ENCODE data around the gene USP3. TPM values are rescaled to one million over a fixed set of nuclear protein-coding genes. Genes with fewer than 3 reads are reported as not detected.

Gene USP3
- total RNA-seq, 1 donor from 2014 or later, result 64.2 TPM

- H3K4me1 Mint-ChIP-seq, result peaks cover 29% of the 10 kb centered on the region
- Histone ChIP-seq H3F3A (ENCODE audit: low read depth) (peaks cover 27% of the 10 kb centered on the region), H2AFZ (replicated peaks) (no peak overlapping the region), H3K27ac (no peak overlapping the region), H3K4me1 (peaks cover 28% of the 10 kb centered on the region), H4K20me1 (ENCODE audit: low read depth) (no peaks in the 10 kb centered on the region), H3K9me3 (ENCODE audit: low read depth) (no peaks in the 10 kb centered on the region), H3K9ac (no peak overlapping the region), H3K4me2 (no peak overlapping the region), H3K27me3 (peaks cover 27% of the 10 kb centered on the region), H3K36me3 (no peaks in the 10 kb centered on the region), H3K79me2 (ENCODE audit: low read depth) (no peaks in the 10 kb centered on the region), H3K4me3 (no peak overlapping the region)
- peaks cover 6% of the 10 kb centered on the region for H3K36me3 Mint-ChIP-seq
- TF ChIP-seq EZH2 (IDR thresholded peaks at IDR 0.05) (no peak), EZH2phosphoT487 (IDR thresholded peaks at IDR 0.05) (no peak)
- TF ChIP-seq, protein P1, sequence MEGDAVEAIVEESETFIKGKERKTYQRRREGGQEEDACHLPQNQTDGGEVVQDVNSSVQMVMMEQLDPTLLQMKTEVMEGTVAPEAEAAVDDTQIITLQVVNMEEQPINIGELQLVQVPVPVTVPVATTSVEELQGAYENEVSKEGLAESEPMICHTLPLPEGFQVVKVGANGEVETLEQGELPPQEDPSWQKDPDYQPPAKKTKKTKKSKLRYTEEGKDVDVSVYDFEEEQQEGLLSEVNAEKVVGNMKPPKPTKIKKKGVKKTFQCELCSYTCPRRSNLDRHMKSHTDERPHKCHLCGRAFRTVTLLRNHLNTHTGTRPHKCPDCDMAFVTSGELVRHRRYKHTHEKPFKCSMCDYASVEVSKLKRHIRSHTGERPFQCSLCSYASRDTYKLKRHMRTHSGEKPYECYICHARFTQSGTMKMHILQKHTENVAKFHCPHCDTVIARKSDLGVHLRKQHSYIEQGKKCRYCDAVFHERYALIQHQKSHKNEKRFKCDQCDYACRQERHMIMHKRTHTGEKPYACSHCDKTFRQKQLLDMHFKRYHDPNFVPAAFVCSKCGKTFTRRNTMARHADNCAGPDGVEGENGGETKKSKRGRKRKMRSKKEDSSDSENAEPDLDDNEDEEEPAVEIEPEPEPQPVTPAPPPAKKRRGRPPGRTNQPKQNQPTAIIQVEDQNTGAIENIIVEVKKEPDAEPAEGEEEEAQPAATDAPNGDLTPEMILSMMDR (IDR thresholded peaks at IDR 0.05), result no peak
- H3K27ac Mint-ChIP-seq, result no peak overlapping the region
- no peak for DNase-seq (ENCODE audit: low spot score)
- H3K27me3 Mint-ChIP-seq (ENCODE audit: insufficient read depth, low read depth), result peaks cover 10% of the 10 kb centered on the region
- H3K9me3 Mint-ChIP-seq, result no peaks in the 10 kb centered on the region
- H3K4me3 Mint-ChIP-seq, result no peak overlapping the region
Observed at GRCh38 chr15:63605036-63605435, 100.6 kb downstream of the USP3 start.

- Histone ChIP-seq H3K4me3 (no peak overlapping the region), H4K20me1 (ENCODE audit: low read depth) (no peaks in the 10 kb centered on the region), H3K4me1 (peaks cover 31% of the 10 kb centered on the region), H3K27ac (no peak overlapping the region), H3K36me3 (no peaks in the 10 kb centered on the region), H3K4me2 (no peak overlapping the region), H3K9ac (no peak overlapping the region), H3F3A (ENCODE audit: low read depth) (peaks cover 28% of the 10 kb centered on the region), H3K9me3 (ENCODE audit: low read depth) (no peaks in the 10 kb centered on the region), H2AFZ (replicated peaks) (no peak overlapping the region), H3K79me2 (ENCODE audit: low read depth) (no peaks in the 10 kb centered on the region), H3K27me3 (peaks cover 27% of the 10 kb centered on the region)
- Mint-ChIP-seq H3K27ac (no peak overlapping the region), H3K9me3 (no peaks in the 10 kb centered on the region), H3K36me3 (peaks cover 6% of the 10 kb centered on the region), H3K27me3 (ENCODE audit: insufficient read depth, low read depth) (peaks cover 10% of the 10 kb centered on the region), H3K4me3 (no peak overlapping the region), H3K4me1 (peaks cover 35% of the 10 kb centered on the region)
- TF ChIP-seq EZH2 (IDR thresholded peaks at IDR 0.05), result no peak
- DNase-seq (ENCODE audit: low spot score), result no peak
Observed at GRCh38 chr15:63605816-63606215, 101.4 kb downstream of the USP3 start.

GRCh38 chr15:63606308-63606707 lies 101.9 kb downstream of the USP3 start:
- Mint-ChIP-seq H3K36me3 (peaks cover 6% of the 10 kb centered on the region), H3K4me3 (no peak overlapping the region), H3K27ac (no peak overlapping the region), H3K9me3 (no peaks in the 10 kb centered on the region), H3K27me3 (ENCODE audit: insufficient read depth, low read depth) (peaks cover 8% of the 10 kb centered on the region), H3K4me1 (peaks cover 40% of the 10 kb centered on the region)
- Histone ChIP-seq H3K9ac (no peak overlapping the region), H3K27ac (no peak overlapping the region), H4K20me1 (ENCODE audit: low read depth) (peaks cover 3% of the 10 kb centered on the region), H3K36me3 (no peaks in the 10 kb centered on the region), H3K4me1 (peaks cover 36% of the 10 kb centered on the region), H3F3A (ENCODE audit: low read depth) (peaks cover 29% of the 10 kb centered on the region), H3K4me3 (no peak overlapping the region), H2AFZ (replicated peaks) (no peak overlapping the region), H3K9me3 (ENCODE audit: low read depth) (no peaks in the 10 kb centered on the region), H3K4me2 (no peak overlapping the region), H3K79me2 (ENCODE audit: low read depth) (no peaks in the 10 kb centered on the region), H3K27me3 (peaks cover 24% of the 10 kb centered on the region)
- TF ChIP-seq, protein P1 (IDR thresholded peaks at IDR 0.05), result no peak
- TF ChIP-seq EZH2 (IDR thresholded peaks at IDR 0.05), result no peak
- TF ChIP-seq EZH2phosphoT487 (IDR thresholded peaks at IDR 0.05), result no peak
- DNase-seq (ENCODE audit: low spot score), result no peak

DNA sequence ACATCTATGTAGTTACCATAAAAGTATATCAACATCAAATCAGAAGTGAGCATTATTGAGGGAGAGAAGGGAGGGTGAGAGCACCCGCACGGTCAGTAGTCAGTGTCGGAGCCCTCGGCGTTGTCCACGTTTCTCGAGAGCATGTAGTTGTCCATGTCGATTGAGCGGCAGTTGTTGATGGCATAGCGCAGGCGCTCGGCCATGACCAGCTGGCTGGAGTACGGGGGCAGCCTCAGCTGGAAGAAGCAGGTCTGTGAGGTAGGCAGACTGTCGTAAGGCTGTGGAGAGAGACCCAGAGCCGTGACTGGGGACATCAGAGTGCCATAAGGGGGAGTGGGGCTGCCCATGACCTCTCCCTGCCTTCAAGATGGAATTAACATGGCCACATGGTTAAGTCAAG lies 104.6 kb downstream of the USP3 start:
- DNase-seq (ENCODE audit: low spot score), result no peak
- no peaks in the 10 kb centered on the region for H3K27me3 ChIP-seq
- no peaks in the 10 kb centered on the region for H3K79me2 ChIP-seq (ENCODE audit: low read depth)
- Mint-ChIP-seq H3K36me3 (peaks cover 20% of the 10 kb centered on the region), H3K27ac (no peak overlapping the region), H3K27me3 (ENCODE audit: insufficient read depth, low read depth) (peaks cover 3% of the 10 kb centered on the region), H3K4me1 (peaks cover 38% of the 10 kb centered on the region), H3K4me3 (no peak overlapping the region), H3K9me3 (no peaks in the 10 kb centered on the region)
- H4K20me1 ChIP-seq (ENCODE audit: low read depth), result peaks cover 5% of the 10 kb centered on the region
- no peak overlapping the region for H2AFZ ChIP-seq (replicated peaks)
- H3K4me2 ChIP-seq, result no peak overlapping the region
- no peak overlapping the region for H3K27ac ChIP-seq
- TF ChIP-seq, protein P1 (IDR thresholded peaks at IDR 0.05), result no peak
- TF ChIP-seq EZH2 (IDR thresholded peaks at IDR 0.05) (no peak), EZH2phosphoT487 (IDR thresholded peaks at IDR 0.05) (no peak)
- H3F3A ChIP-seq (ENCODE audit: low read depth), result peaks cover 24% of the 10 kb centered on the region
- peaks cover 21% of the 10 kb centered on the region for H3K4me1 ChIP-seq
- H3K9ac ChIP-seq, result no peak overlapping the region
- H3K36me3 ChIP-seq, result no peaks in the 10 kb centered on the region
- no peaks in the 10 kb centered on the region for H3K9me3 ChIP-seq (ENCODE audit: low read depth)
- H3K4me3 ChIP-seq, result no peak overlapping the region
